ENCODE results near the gene LTBR. TPM values are rescaled to one million over a fixed set of nuclear protein-coding genes. Genes with fewer than 3 reads are reported as not detected.
"Not testable (repeated sequence)": the region's sequence is repeated elsewhere in the genome, so short reads cannot be mapped to it uniquely, and the experiment has no call there.

Gene LTBR
- total and polyA plus RNA-seq, 5 donors: 30.8 to 54.2 (median 37.6) TPM

- no peak for DNase-seq
- Histone ChIP-seq H3K4me1 (ENCODE audit: control insufficient read depth, insufficient read depth, low read length) (no peaks in the 10 kb centered on the region), H3K4me3 (ENCODE audit: low read length) (no peak overlapping the region), H3K27me3 (ENCODE audit: control insufficient read depth, insufficient read depth) (no peaks in the 10 kb centered on the region), H3K9me3 (ENCODE audit: control insufficient read depth, low read length) (no peaks in the 10 kb centered on the region), H3K27ac (ENCODE audit: low read length) (no peak overlapping the region)
- intact Hi-C loops (cut with DNase I): no loop called here
- WGBS: 81% methylated on average over 3 of the region's 3 CpGs
- peak; percentile 40 to 57 for ATAC-seq
Observed at GRCh38 chr12:6416596-6416995, 32.6 kb downstream of the LTBR start.

- Histone ChIP-seq H3K9me3 (ENCODE audit: control insufficient read depth, low read length) (no peaks in the 10 kb centered on the region), H3K4me1 (ENCODE audit: control insufficient read depth, insufficient read depth, low read length) (peaks cover 1% of the 10 kb centered on the region), H3K27ac (ENCODE audit: low read length) (no peak overlapping the region), H3K4me3 (ENCODE audit: low read length) (no peak overlapping the region), H3K27me3 (ENCODE audit: control insufficient read depth, insufficient read depth) (no peaks in the 10 kb centered on the region)
- no peak for DNase-seq
- WGBS: 76% methylated on average over 6 of the region's 6 CpGs
- intact Hi-C loops (cut with DNase I): no loop called here
- ATAC-seq: no peak
Observed at GRCh38 chr12:6418796-6419195, 34.8 kb downstream of the LTBR start.

GRCh38 chr12:6420364-6420763 is 36.4 kb downstream of the LTBR start:
- no peaks in the 10 kb centered on the region for H3K27me3 ChIP-seq (ENCODE audit: control insufficient read depth, insufficient read depth)
- no peak for ATAC-seq
- H3K4me3 ChIP-seq (ENCODE audit: low read length): no peak overlapping the region
- peaks cover 2% of the 10 kb centered on the region for H3K4me1 ChIP-seq (ENCODE audit: control insufficient read depth, insufficient read depth, low read length)
- WGBS: 68% methylated on average over 4 of the region's 4 CpGs
- DNase-seq: no peak
- no peak overlapping the region for H3K27ac ChIP-seq (ENCODE audit: low read length)
- no peaks in the 10 kb centered on the region for H3K9me3 ChIP-seq (ENCODE audit: control insufficient read depth, low read length)
- intact Hi-C loops (cut with DNase I): loop anchor here in 3 of 4 donors (5.0 kb wide), 2 partner anchors 47 to 117 kb away; no protein-coding TSS in a partner anchor

GRCh38 chr12:6423267-6424007 is 39.5 kb downstream of the LTBR start:
- peak; percentile 87 to 93 (median 91) for DNase-seq
- no peaks in the 10 kb centered on the region for H3K27me3 ChIP-seq (ENCODE audit: control insufficient read depth, insufficient read depth)
- intact Hi-C loops (cut with DNase I): loop anchor here in 3 of 4 donors (2.0 to 5.0 kb wide), 3 partner anchors 41 to 114 kb away; no protein-coding TSS in a partner anchor
- ATAC-seq: peak; percentile 96 to 97
- no peak overlapping the region for H3K27ac ChIP-seq (ENCODE audit: low read length)
- peaks cover 2% of the 10 kb centered on the region for H3K4me1 ChIP-seq (ENCODE audit: control insufficient read depth, insufficient read depth, low read length)
- H3K4me3 ChIP-seq (ENCODE audit: low read length): no peak overlapping the region
- WGBS: 6% methylated on average over 9 of the region's 9 CpGs
- no peaks in the 10 kb centered on the region for H3K9me3 ChIP-seq (ENCODE audit: control insufficient read depth, low read length)

- intact Hi-C loops (cut with DNase I): loop anchor here in 3 of 4 donors (5.0 kb wide), 2 partner anchors 43 to 113 kb away; no protein-coding TSS in a partner anchor
- Histone ChIP-seq H3K27me3 (ENCODE audit: control insufficient read depth, insufficient read depth) (no peaks in the 10 kb centered on the region), H3K4me1 (ENCODE audit: control insufficient read depth, insufficient read depth, low read length) (peaks cover 2% of the 10 kb centered on the region), H3K27ac (ENCODE audit: low read length) (no peak overlapping the region), H3K4me3 (ENCODE audit: low read length) (no peak overlapping the region), H3K9me3 (ENCODE audit: control insufficient read depth, low read length) (no peaks in the 10 kb centered on the region)
- 55% methylated on average over 6 of the region's 6 CpGs for WGBS
- ATAC-seq (peak; percentile 38 to 61), DNase-seq (no peak)
Observed at GRCh38 chr12:6424008-6424347, 40.0 kb downstream of the LTBR start.

GRCh38 chr12:6424866-6425265 is 40.9 kb downstream of the LTBR start:
- ATAC-seq (no peak), DNase-seq (no peak)
- Histone ChIP-seq H3K4me1 (ENCODE audit: control insufficient read depth, insufficient read depth, low read length) (peaks cover 2% of the 10 kb centered on the region), H3K9me3 (ENCODE audit: control insufficient read depth, low read length) (no peaks in the 10 kb centered on the region), H3K4me3 (ENCODE audit: low read length) (no peak overlapping the region), H3K27me3 (ENCODE audit: control insufficient read depth, insufficient read depth) (no peaks in the 10 kb centered on the region), H3K27ac (ENCODE audit: low read length) (no peak overlapping the region)
- 81% methylated on average over 8 of the region's 8 CpGs for WGBS
- intact Hi-C loops (cut with DNase I): loop anchor here (5.0 kb wide), 3 partner anchors 37 to 112 kb away; no protein-coding TSS in a partner anchor

GRCh38 chr12:6425590-6426531 is 41.9 kb downstream of the LTBR start:
- no peaks in the 10 kb centered on the region for H3K27me3 ChIP-seq (ENCODE audit: control insufficient read depth, insufficient read depth)
- DNase-seq: peak in 2 of 3 donors; percentile 63 to 67
- no peaks in the 10 kb centered on the region for H3K9me3 ChIP-seq (ENCODE audit: control insufficient read depth, low read length)
- no peak overlapping the region for H3K4me3 ChIP-seq (ENCODE audit: low read length)
- H3K27ac ChIP-seq (ENCODE audit: low read length): no peak overlapping the region
- intact Hi-C loops (cut with DNase I): loop anchor here in 2 of 4 donors (5.0 kb wide), 1 partner anchor 36 kb away; no protein-coding TSS in a partner anchor
- H3K4me1 ChIP-seq (ENCODE audit: control insufficient read depth, insufficient read depth, low read length): peaks cover 5% of the 10 kb centered on the region
- ATAC-seq: no peak
- WGBS: 78% methylated on average over 23 of the region's 23 CpGs

GRCh38 chr12:6426882-6427671 is 43.1 kb downstream of the LTBR start:
- no peak overlapping the region for H3K27ac ChIP-seq (ENCODE audit: low read length)
- intact Hi-C loops (cut with DNase I): loop anchor here in 2 of 4 donors (5.0 kb wide), 1 partner anchor 35 kb away; no protein-coding TSS in a partner anchor
- DNase-seq: no peak

GRCh38 chr12:6427796-6428195 is 43.8 kb downstream of the LTBR start:
- WGBS: 95% methylated on average over 10 of the region's 10 CpGs
- ATAC-seq; H3K27ac ChIP-seq (ENCODE audit: low read length); H3K4me1 ChIP-seq (ENCODE audit: control insufficient read depth, insufficient read depth, low read length); DNase-seq; H3K27me3 ChIP-seq (ENCODE audit: control insufficient read depth, insufficient read depth); H3K4me3 ChIP-seq (ENCODE audit: low read length); H3K9me3 ChIP-seq (ENCODE audit: control insufficient read depth, low read length): not testable (repeated sequence)
- intact Hi-C loops (cut with DNase I): loop anchor here in 2 of 4 donors (5.0 kb wide), 1 partner anchor 35 kb away; no protein-coding TSS in a partner anchor

More at GRCh38 chr12:6426882-6427671, 43.1 kb downstream of the LTBR start:
- 80% methylated on average over 14 of the region's 14 CpGs for WGBS
- H3K4me3 ChIP-seq (ENCODE audit: low read length): no peak overlapping the region
- no peak for ATAC-seq
- no peaks in the 10 kb centered on the region for H3K27me3 ChIP-seq (ENCODE audit: control insufficient read depth, insufficient read depth)
- H3K4me1 ChIP-seq (ENCODE audit: control insufficient read depth, insufficient read depth, low read length): peaks cover 5% of the 10 kb centered on the region
- H3K9me3 ChIP-seq (ENCODE audit: control insufficient read depth, low read length): no peaks in the 10 kb centered on the region

- ATAC-seq: no peak
- 82% methylated on average over 3 of the region's 3 CpGs for WGBS
- H3K4me1 ChIP-seq (ENCODE audit: control insufficient read depth, insufficient read depth, low read length): peaks cover 5% of the 10 kb centered on the region
- no peaks in the 10 kb centered on the region for H3K27me3 ChIP-seq (ENCODE audit: control insufficient read depth, insufficient read depth)
- no peak overlapping the region for H3K4me3 ChIP-seq (ENCODE audit: low read length)
- no peaks in the 10 kb centered on the region for H3K9me3 ChIP-seq (ENCODE audit: control insufficient read depth, low read length)
- intact Hi-C loops (cut with DNase I): loop anchor here in 2 of 4 donors (5.0 kb wide), 1 partner anchor 34 kb away; no protein-coding TSS in a partner anchor
- no peak overlapping the region for H3K27ac ChIP-seq (ENCODE audit: low read length)
- no peak for DNase-seq
Observed at GRCh38 chr12:6428326-6428725, 44.4 kb downstream of the LTBR start.

All from right cardiac atrium (tissue), 5 donors.